ENCODE results near the gene OPCML. TPM values are rescaled to one million over a fixed set of nuclear protein-coding genes. Genes with fewer than 3 reads are reported as not detected.

The OPCML gene
- polyA plus RNA-seq, 1 donor from 2014 or later: 11.6 TPM

DNA sequence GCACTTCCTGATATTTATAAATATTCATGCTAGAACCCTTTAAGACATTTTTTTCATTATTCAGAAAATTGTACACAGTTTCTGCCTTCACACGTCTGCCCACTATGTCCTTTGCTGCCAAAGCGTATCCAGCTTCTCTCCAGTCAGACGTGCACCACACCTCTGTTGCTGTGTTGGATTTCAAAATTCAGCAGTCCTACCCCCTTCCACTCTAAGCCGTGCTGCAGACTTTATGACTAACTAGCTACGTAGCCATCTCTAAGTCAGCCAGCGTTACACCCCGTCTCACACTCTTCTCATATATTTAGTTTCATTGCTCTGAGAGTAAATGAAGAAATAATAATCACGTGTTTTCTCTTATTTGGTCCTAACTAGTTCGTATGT lies 28.2 kb upstream of the OPCML start:
- Histone ChIP-seq H3K9ac (ENCODE audit: low read length) (no peak overlapping the region), H3K27me3 (ENCODE audit: insufficient read depth, low read depth, low read length) (no peaks in the 10 kb centered on the region), H3K9me3 (ENCODE audit: low read length) (no peaks in the 10 kb centered on the region), H3K27ac (ENCODE audit: low read length) (no peak overlapping the region), H2AFZ (ENCODE audit: low read depth, low read length) (no peak overlapping the region), H4K20me1 (ENCODE audit: insufficient read depth) (no peaks in the 10 kb centered on the region), H3K36me3 (ENCODE audit: insufficient read depth, low read length) (no peaks in the 10 kb centered on the region), H3K4me2 (ENCODE audit: low read length) (no peak overlapping the region), H3K79me2 (replicated peaks; ENCODE audit: insufficient read depth, low read length) (no peaks in the 10 kb centered on the region), H3F3A (ENCODE audit: insufficient read depth, low read length, poor library complexity, severe bottlenecking) (no peaks in the 10 kb centered on the region), H3K4me3 (ENCODE audit: low read length) (no peak overlapping the region), H3K9me2 (ENCODE audit: insufficient read depth, low read length) (no peaks in the 10 kb centered on the region)
- TF ChIP-seq POLR2AphosphoS5 (IDR thresholded peaks at IDR 0.05): no peak
- no peak for TF ChIP-seq RAD21 (conservative IDR thresholded peaks at IDR 0.05)
- TF ChIP-seq, protein P1, sequence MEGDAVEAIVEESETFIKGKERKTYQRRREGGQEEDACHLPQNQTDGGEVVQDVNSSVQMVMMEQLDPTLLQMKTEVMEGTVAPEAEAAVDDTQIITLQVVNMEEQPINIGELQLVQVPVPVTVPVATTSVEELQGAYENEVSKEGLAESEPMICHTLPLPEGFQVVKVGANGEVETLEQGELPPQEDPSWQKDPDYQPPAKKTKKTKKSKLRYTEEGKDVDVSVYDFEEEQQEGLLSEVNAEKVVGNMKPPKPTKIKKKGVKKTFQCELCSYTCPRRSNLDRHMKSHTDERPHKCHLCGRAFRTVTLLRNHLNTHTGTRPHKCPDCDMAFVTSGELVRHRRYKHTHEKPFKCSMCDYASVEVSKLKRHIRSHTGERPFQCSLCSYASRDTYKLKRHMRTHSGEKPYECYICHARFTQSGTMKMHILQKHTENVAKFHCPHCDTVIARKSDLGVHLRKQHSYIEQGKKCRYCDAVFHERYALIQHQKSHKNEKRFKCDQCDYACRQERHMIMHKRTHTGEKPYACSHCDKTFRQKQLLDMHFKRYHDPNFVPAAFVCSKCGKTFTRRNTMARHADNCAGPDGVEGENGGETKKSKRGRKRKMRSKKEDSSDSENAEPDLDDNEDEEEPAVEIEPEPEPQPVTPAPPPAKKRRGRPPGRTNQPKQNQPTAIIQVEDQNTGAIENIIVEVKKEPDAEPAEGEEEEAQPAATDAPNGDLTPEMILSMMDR (IDR thresholded peaks at IDR 0.05; ENCODE audit: poor library complexity, severe bottlenecking): no peak
- TF ChIP-seq, protein P2, sequence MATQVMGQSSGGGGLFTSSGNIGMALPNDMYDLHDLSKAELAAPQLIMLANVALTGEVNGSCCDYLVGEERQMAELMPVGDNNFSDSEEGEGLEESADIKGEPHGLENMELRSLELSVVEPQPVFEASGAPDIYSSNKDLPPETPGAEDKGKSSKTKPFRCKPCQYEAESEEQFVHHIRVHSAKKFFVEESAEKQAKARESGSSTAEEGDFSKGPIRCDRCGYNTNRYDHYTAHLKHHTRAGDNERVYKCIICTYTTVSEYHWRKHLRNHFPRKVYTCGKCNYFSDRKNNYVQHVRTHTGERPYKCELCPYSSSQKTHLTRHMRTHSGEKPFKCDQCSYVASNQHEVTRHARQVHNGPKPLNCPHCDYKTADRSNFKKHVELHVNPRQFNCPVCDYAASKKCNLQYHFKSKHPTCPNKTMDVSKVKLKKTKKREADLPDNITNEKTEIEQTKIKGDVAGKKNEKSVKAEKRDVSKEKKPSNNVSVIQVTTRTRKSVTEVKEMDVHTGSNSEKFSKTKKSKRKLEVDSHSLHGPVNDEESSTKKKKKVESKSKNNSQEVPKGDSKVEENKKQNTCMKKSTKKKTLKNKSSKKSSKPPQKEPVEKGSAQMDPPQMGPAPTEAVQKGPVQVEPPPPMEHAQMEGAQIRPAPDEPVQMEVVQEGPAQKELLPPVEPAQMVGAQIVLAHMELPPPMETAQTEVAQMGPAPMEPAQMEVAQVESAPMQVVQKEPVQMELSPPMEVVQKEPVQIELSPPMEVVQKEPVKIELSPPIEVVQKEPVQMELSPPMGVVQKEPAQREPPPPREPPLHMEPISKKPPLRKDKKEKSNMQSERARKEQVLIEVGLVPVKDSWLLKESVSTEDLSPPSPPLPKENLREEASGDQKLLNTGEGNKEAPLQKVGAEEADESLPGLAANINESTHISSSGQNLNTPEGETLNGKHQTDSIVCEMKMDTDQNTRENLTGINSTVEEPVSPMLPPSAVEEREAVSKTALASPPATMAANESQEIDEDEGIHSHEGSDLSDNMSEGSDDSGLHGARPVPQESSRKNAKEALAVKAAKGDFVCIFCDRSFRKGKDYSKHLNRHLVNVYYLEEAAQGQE (IDR thresholded peaks at IDR 0.05; ENCODE audit: borderline replicate concordance): no peak
- no peak for TF ChIP-seq TAF1 (IDR thresholded peaks at IDR 0.05; ENCODE audit: low read depth)
- no peak for TF ChIP-seq SMC3 (conservative IDR thresholded peaks at IDR 0.05; ENCODE audit: poor library complexity)
- TF ChIP-seq EP300 (conservative IDR thresholded peaks at IDR 0.05; ENCODE audit: poor library complexity, severe bottlenecking): no peak
- TF ChIP-seq MXI1 (conservative IDR thresholded peaks at IDR 0.05; ENCODE audit: poor library complexity, severe bottlenecking): no peak
- TF ChIP-seq EZH2 (IDR thresholded peaks at IDR 0.05; ENCODE audit: borderline replicate concordance, insufficient read depth, low read length, poor library complexity, severe bottlenecking): no peak

DNA sequence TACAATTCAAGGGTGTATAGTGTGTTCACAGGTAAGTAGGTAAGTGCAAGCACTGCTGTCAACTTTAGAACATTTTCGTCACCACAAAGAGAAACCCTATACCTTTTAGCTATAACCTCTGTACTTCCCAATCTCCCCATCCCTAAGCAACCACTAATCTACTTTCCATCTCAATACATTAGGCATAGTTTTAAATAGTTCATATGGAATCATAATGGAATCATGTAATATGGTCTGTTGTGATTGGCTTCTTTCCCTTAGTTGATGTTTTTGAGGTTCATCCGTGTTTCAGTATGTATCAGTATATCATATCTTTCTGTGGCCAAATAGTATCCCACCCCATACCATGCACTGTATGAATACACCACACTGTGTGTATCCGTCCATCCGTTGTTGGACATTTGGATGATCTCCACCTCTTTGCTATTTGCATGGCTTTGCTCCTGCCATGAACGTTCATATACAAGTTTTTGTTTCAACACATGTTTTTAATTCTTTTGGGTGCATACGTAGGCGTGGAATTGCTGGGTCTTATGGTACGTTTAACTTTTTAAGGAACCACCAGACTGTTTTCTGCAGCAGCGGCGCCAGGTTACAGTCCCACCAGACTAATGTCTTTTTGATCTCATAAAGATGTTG lies 27.7 kb upstream of the OPCML start:
- TF ChIP-seq, protein P2 (IDR thresholded peaks at IDR 0.05; ENCODE audit: borderline replicate concordance): no peak
- no peak for TF ChIP-seq RAD21 (conservative IDR thresholded peaks at IDR 0.05)
- TF ChIP-seq SMC3 (conservative IDR thresholded peaks at IDR 0.05; ENCODE audit: poor library complexity): no peak
- no peak for TF ChIP-seq EZH2 (IDR thresholded peaks at IDR 0.05; ENCODE audit: borderline replicate concordance, insufficient read depth, low read length, poor library complexity, severe bottlenecking)
- TF ChIP-seq TAF1 (IDR thresholded peaks at IDR 0.05; ENCODE audit: low read depth): no peak
- TF ChIP-seq MXI1 (conservative IDR thresholded peaks at IDR 0.05; ENCODE audit: poor library complexity, severe bottlenecking): no peak
- no peak for TF ChIP-seq POLR2AphosphoS5 (IDR thresholded peaks at IDR 0.05)
- no peak for TF ChIP-seq EP300 (conservative IDR thresholded peaks at IDR 0.05; ENCODE audit: poor library complexity, severe bottlenecking)

More for the DNA sequence above, 27.7 kb upstream of the OPCML start:
- no peak overlapping the region for H3K4me2 ChIP-seq (ENCODE audit: low read length)
- no peaks in the 10 kb centered on the region for H3K36me3 ChIP-seq (ENCODE audit: insufficient read depth, low read length)
- H3K27me3 ChIP-seq (ENCODE audit: insufficient read depth, low read depth, low read length): no peaks in the 10 kb centered on the region
- no peak overlapping the region for H3K9ac ChIP-seq (ENCODE audit: low read length)
- H3K4me3 ChIP-seq (ENCODE audit: low read length): no peak overlapping the region
- no peak overlapping the region for H3K27ac ChIP-seq (ENCODE audit: low read length)
- H3K9me3 ChIP-seq (ENCODE audit: low read length): no peaks in the 10 kb centered on the region
- no peaks in the 10 kb centered on the region for H3K79me2 ChIP-seq (replicated peaks; ENCODE audit: insufficient read depth, low read length)
- no peaks in the 10 kb centered on the region for H3K9me2 ChIP-seq (ENCODE audit: insufficient read depth, low read length)
- no peaks in the 10 kb centered on the region for H3F3A ChIP-seq (ENCODE audit: insufficient read depth, low read length, poor library complexity, severe bottlenecking)
- no peaks in the 10 kb centered on the region for H4K20me1 ChIP-seq (ENCODE audit: insufficient read depth)
- no peak overlapping the region for H2AFZ ChIP-seq (ENCODE audit: low read depth, low read length)
